NOMO-1 (cell line): ENCODE measurements around the gene CYYR1.

Experiments used
- DNase-seq, 2 experiments: peaks; one replicate each; lab custom pipeline; 2025; ENCODE audit not compliant: unreplicated experiment in 2 of 2; lab: John Stamatoyannopoulos, UW

CYYR1 gene

DNA sequence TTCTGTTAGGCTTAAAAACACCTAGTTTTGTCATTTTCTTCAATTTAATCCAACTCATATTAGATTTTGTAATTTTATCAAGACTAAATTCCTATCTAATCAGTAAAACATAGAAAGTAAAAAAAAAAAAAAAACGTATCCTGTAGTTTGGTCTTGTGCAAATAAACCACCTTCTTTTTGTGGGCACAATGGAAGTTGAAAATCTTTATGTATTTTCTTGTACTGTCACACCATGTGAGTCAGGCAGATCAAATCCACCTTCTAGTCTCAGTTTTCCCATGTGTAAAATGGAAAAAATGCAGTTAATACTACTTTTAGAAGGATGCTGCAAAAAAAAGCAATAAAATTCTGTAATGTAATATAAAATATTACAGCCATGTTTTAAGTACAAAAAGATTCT, 129.8 kb downstream of the CYYR1 start:
- no peak for DNase-seq

DNA sequence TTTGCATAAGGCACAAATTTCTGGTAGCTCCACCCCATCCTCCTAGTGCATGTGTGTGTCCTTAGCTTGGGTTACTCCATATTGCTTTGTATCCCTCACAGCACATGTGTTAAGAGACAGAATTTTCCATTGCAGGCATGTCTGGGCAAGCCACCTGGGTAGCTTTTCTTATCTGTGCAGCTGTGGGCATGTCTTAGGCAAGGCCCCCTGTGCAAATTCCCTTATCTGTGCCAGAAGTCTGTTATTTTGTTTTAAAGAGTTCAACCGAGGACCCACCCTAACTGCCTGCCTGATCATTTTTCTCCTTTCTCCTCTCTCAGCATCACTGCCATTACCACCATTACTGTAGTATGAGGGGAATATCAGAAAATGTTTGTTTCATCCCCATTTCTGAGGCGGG, 131.9 kb downstream of the CYYR1 start:
- no peak for DNase-seq

DNA sequence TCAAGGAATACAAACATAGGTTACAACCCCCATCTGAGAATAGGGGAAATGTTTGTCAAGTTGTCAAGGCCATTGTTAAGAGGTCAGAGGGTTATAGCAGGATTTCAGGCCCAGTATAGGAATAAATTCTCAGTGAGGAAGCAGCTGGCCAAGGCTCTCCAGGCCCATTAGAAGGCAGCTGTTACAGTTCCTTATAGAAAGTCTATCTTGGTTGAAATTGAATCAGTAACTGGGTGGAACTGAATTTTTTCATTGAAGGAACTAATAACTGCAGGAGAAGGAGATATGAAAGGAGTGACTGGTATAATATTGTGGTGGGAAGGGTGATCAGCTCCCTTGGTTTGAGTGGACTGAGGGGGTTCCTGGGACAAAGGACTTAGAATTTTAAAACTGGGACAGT, 134.1 kb downstream of the CYYR1 start:
- no peak for DNase-seq

GRCh38 chr21:26437326-26438009, 135.6 kb downstream of the CYYR1 start:
- DNase-seq, result peak in 1 of 2 experiments; percentile 7

DNA sequence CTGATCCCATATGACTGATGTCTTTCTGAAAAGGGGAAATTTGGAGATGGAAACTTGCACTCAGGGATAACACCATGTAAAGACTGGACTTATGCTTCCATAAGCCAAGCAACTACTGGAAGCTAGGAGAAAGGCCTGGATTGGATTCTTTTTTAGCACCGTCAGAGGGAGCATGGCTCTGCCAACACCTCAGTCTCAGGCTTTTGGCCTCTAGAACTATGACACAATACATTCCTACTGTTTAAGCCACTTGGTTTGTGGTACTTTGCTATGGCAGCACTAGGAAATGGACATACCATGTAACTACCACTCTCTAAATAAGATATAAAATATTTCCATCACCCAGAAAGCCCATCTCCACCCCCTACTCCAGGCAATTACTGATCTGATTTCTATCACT, 139.7 kb downstream of the CYYR1 start:
- no peak for DNase-seq

- no peak for DNase-seq
These were observed 140.7 kb downstream of the CYYR1 start for GRCh38 chr21:26432410-26432809.

GRCh38 chr21:26425576-26425975, 147.5 kb downstream of the CYYR1 start:
- no peak for DNase-seq

DNA sequence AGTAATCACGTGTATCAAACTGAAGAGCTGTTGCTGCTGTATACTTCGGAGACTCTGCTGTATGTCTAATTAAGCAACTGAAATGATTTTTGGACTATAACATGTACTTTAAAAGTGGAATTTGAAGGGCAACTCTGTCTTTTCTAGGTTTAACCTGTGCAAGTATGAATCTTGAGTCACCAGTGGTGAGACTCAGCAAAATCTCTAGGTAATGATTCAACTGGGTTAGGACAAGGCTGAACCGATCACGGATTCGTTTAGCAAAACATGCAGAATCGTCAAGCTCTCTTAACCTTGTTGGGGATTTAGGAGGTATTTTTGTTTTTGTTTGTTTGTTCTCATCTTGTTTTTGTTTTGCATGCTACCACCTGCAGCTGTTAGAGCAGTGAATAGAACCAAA, 149.6 kb downstream of the CYYR1 start:
- no peak for DNase-seq

- DNase-seq, result no peak
These were observed 150.4 kb downstream of the CYYR1 start for GRCh38 chr21:26422706-26423105.

DNA sequence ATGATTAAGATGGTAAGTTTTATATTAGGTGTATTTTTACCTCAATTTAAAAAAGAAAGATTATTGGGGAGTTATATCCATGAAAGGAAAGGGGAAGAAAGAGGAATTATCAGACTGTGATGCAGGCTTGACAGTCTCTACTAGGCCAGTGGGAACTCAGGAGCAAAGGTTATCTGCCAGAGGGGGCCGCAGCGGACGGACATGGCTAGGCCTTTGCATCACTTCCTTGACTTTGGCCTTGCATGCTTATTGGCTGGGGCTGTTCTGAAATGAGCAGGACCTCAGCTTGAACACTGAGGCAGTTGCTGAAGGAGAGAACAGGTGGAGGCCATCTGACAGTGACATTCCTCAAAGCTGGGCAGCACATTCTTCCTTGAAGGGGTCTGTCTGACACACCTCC, 150.9 kb downstream of the CYYR1 start:
- DNase-seq, result no peak

- DNase-seq, result no peak
These were observed 151.4 kb downstream of the CYYR1 start for GRCh38 chr21:26421724-26422123.
